GM18867 (cell line): Measurements from ENCODE around the gene EVA1A.

Experiments used
- ATAC-seq: cut with Tn5 transposase; IDR thresholded peaks from one replicate; pipeline ENCODE4 v1.9.1; 2021; ENCODE audit warnings: mild to moderate bottlenecking, moderate library complexity; ENCODE audit not compliant: unreplicated experiment

EVA1A gene

GRCh38 chr2:75518638-75519465, 41.9 kb downstream of the EVA1A start:
- ATAC-seq = no peak

- ATAC-seq = no peak
These were observed 43.0 kb downstream of the EVA1A start for GRCh38 chr2:75517547-75518230.

GRCh38 chr2:75516378-75517360, 44.1 kb downstream of the EVA1A start:
- ATAC-seq = no peak

GRCh38 chr2:75515584-75516368, 45.0 kb downstream of the EVA1A start:
- ATAC-seq = no peak

GRCh38 chr2:75513616-75514170, 47.0 kb downstream of the EVA1A start:
- ATAC-seq = no peak

- no peak for ATAC-seq
These were observed 48.1 kb downstream of the EVA1A start for GRCh38 chr2:75512455-75513212.

- ATAC-seq = no peak
These were observed 54.5 kb downstream of the EVA1A start for GRCh38 chr2:75506101-75506697.

- no peak for ATAC-seq
These were observed 55.7 kb downstream of the EVA1A start for GRCh38 chr2:75505012-75505411.

- no peak for ATAC-seq
These were observed 57.6 kb downstream of the EVA1A start for GRCh38 chr2:75503048-75503607.

GRCh38 chr2:75500633-75501032, 60.1 kb downstream of the EVA1A start:
- no peak for ATAC-seq

- no peak for ATAC-seq
These were observed 61.2 kb downstream of the EVA1A start for GRCh38 chr2:75499534-75499933.

- ATAC-seq = no peak
These were observed 61.8 kb downstream of the EVA1A start for GRCh38 chr2:75498907-75499306.

GRCh38 chr2:75497256-75497655, 63.5 kb downstream of the EVA1A start:
- ATAC-seq = no peak

GRCh38 chr2:75495862-75496261, 64.9 kb downstream of the EVA1A start:
- ATAC-seq = no peak

GRCh38 chr2:75494137-75494769, 66.5 kb downstream of the EVA1A start:
- ATAC-seq = no peak

- no peak for ATAC-seq
These were observed 67.5 kb downstream of the EVA1A start for GRCh38 chr2:75493230-75493629.

GRCh38 chr2:75491129-75491753, 69.5 kb downstream of the EVA1A start:
- ATAC-seq = no peak

GRCh38 chr2:75489721-75490120, 71.0 kb downstream of the EVA1A start:
- no peak for ATAC-seq
